GM12873 (cell line): Measurements from ENCODE around the gene XIAP.

Experiments used
- TF ChIP-seq, protein P1 (sequence below): IDR thresholded peaks from 2 replicates; pipeline ENCODE4 v1.5.1; 2012; ENCODE audit warnings: low read depth, mild to moderate bottlenecking, moderate library complexity, low read length, control low read depth; ENCODE audit not compliant: insufficient read depth; ENCODE audit errors: missing control alignments

The XIAP gene

DNA sequence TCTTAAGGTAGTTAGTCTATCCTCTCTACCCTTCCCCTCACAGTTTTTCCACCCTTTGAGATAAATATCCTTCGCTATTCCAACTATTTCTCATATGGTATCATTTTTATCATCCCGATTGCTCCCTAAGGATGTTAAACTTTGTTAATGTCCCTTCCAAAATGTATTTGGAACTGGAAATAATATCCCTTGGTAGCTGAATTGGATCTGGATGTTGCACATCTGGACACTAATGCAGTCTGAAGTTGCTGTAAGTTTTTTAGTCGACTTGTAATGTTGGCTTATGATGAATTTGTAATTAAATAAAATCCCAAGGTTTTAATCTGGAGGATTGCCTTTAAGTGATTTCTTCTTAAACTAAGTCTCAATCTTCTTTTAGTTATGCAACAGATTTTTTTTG, 22.5 kb downstream of the XIAP start:
- TF ChIP-seq, protein P1, sequence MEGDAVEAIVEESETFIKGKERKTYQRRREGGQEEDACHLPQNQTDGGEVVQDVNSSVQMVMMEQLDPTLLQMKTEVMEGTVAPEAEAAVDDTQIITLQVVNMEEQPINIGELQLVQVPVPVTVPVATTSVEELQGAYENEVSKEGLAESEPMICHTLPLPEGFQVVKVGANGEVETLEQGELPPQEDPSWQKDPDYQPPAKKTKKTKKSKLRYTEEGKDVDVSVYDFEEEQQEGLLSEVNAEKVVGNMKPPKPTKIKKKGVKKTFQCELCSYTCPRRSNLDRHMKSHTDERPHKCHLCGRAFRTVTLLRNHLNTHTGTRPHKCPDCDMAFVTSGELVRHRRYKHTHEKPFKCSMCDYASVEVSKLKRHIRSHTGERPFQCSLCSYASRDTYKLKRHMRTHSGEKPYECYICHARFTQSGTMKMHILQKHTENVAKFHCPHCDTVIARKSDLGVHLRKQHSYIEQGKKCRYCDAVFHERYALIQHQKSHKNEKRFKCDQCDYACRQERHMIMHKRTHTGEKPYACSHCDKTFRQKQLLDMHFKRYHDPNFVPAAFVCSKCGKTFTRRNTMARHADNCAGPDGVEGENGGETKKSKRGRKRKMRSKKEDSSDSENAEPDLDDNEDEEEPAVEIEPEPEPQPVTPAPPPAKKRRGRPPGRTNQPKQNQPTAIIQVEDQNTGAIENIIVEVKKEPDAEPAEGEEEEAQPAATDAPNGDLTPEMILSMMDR = no peak

DNA sequence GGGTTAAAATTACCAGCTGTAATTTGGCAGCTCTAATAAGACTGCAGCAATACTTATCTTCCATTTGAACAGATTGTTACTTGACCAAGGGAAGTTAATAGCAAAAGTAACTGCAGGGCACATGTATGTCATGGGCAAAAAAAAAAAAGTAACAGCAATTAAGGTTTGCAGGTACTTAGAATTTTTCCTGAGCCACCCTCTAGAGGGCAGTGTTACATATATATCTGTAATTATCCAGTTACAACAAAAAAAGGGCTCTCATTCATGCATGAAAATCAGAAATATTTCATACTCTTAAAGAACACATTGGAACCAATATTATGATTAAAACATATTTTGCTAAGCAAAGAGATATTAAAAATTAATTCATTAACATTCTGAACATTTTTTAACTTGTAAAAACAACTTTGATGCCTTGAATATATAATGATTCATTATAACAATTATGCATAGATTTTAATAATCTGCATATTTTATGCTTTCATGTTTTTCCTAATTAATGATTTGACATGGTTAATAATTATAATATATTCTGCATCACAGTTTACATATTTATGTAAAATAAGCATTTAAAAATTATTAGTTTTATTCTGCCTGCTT, 25.1 kb downstream of the XIAP start:
- TF ChIP-seq, protein P1 = peak; percentile 52

DNA sequence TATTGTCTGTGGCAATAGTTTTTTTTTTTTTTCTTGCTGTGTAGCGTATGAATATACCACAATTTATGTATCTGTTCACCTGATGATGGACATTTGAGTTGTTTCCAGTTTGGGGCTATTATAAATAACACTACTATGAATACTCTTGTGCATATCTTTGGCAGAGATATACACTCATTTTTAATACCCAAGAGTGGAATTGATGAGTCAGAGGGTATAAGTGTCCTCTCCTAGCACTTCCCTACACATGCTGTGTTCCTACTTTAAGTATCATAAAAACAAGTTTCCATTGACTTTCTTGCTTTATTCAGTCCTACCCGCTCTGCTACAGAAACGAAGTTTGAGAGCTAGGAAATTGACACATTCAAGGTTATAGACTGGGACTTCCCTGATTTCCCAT, 39.8 kb downstream of the XIAP start:
- TF ChIP-seq, protein P1 = no peak

DNA sequence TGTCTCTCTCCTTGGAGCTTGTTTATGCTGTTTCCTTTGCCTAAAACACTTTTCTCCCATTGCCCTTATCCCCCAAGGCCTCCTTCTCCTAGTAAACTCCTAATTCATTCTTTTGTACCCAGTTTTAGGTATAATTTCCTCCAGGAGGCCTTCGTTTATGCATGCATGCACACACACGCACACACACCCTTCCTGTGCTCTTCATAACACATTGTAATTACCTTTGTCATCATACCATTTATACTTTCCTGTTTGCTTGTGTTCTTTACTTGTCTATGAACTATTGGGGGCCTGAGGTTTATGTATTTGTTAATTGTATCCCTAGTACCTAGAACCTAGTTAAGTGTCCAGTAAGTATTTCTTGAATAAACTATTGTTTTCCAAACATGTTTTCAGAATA, 45.5 kb downstream of the XIAP start:
- TF ChIP-seq, protein P1 = no peak

DNA sequence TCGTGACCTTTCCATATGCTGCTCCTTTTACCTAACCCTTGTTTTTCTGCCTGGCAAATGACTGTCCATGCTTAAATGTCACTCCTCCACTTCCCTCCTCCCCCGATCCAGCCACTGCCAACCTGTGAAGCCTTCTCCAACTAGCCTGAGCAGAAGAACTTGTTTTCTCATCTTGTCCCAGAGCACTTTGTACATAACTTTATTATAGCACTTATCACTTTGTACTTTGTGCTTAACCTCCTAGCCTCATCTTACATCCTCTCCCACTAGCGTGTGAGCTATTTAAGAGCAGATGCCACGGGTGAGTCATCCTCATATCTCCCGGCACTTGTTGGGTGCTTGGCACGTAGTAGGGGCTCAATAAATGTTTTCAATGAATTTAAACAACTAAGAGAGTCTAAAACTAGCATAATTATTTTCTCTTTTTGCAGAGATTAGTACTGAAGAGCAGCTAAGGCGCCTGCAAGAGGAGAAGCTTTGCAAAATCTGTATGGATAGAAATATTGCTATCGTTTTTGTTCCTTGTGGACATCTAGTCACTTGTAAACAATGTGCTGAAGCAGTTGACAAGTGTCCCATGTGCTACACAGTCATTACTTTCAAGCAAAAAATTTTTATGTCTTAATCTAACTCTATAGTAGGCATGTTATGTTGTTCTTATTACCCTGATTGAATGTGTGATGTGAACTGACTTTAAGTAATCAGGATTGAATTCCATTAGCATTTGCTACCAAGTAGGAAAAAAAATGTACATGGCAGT, 46.9 kb downstream of the XIAP start:
- TF ChIP-seq, protein P1 = no peak

DNA sequence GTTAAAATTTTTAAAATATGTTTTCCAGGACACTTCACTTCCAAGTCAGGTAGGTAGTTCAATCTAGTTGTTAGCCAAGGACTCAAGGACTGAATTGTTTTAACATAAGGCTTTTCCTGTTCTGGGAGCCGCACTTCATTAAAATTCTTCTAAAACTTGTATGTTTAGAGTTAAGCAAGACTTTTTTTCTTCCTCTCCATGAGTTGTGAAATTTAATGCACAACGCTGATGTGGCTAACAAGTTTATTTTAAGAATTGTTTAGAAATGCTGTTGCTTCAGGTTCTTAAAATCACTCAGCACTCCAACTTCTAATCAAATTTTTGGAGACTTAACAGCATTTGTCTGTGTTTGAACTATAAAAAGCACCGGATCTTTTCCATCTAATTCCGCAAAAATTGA, 49.7 kb downstream of the XIAP start:
- TF ChIP-seq, protein P1 = no peak

DNA sequence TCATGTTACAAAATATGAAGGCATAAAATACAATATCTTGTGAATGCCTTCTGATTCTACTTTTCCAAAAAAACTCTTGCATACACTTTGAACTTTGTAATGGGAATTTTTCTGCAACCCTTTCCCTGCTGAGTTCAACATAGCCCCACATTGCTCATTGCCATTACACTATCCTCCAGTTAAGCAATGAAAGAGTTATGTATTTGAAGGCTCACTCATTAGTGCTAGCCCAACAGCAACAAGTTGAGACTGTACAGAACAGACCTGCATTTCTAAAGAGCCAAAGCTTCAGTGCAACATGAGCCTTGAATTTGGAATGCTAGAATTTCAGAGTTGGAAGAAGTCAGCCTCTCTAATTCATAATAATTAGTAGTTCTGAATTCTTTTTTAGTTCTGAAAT, 57.2 kb downstream of the XIAP start:
- TF ChIP-seq, protein P1 = no peak
